Fibroblast of skin of back (primary cell): ENCODE results near the gene RAVER2.

Source experiments
- DNase-seq: peaks from one replicate; pipeline ENCODE4 v3.0.0-alpha.2; 2013

The RAVER2 gene

GRCh38 chr1:64847666-64848065 lies 102.8 kb downstream of the RAVER2 start:
- no peak for DNase-seq

GRCh38 chr1:64848136-64848535 lies 103.3 kb downstream of the RAVER2 start:
- DNase-seq = no peak

GRCh38 chr1:64848803-64849202 lies 103.9 kb downstream of the RAVER2 start:
- no peak for DNase-seq

- no peak for DNase-seq
Measured at GRCh38 chr1:64849942-64850341, 105.1 kb downstream of the RAVER2 start.

GRCh38 chr1:64850846-64851245 lies 106.0 kb downstream of the RAVER2 start:
- DNase-seq = no peak

GRCh38 chr1:64851664-64852063 lies 106.8 kb downstream of the RAVER2 start:
- DNase-seq = no peak

GRCh38 chr1:64854674-64855073 lies 109.8 kb downstream of the RAVER2 start:
- DNase-seq = no peak

- DNase-seq = no peak
Measured at GRCh38 chr1:64855557-64855956, 110.7 kb downstream of the RAVER2 start.

GRCh38 chr1:64856553-64856952 lies 111.7 kb downstream of the RAVER2 start:
- no peak for DNase-seq

- no peak for DNase-seq
Measured at GRCh38 chr1:64857347-64857746, 112.5 kb downstream of the RAVER2 start.

- DNase-seq = no peak
Measured at GRCh38 chr1:64861611-64862010, 116.7 kb downstream of the RAVER2 start.

- no peak for DNase-seq
Measured at GRCh38 chr1:64864018-64864940, 119.4 kb downstream of the RAVER2 start.

GRCh38 chr1:64865105-64865757 lies 120.4 kb downstream of the RAVER2 start:
- DNase-seq = no peak

GRCh38 chr1:64866689-64867088 lies 121.8 kb downstream of the RAVER2 start:
- no peak for DNase-seq

GRCh38 chr1:64867266-64867665 lies 122.4 kb downstream of the RAVER2 start:
- no peak for DNase-seq

GRCh38 chr1:64871256-64871655 lies 126.4 kb downstream of the RAVER2 start:
- no peak for DNase-seq

- DNase-seq = no peak
Measured at GRCh38 chr1:64872067-64872466, 127.2 kb downstream of the RAVER2 start.

- no peak for DNase-seq
Measured at GRCh38 chr1:64873576-64873975, 128.7 kb downstream of the RAVER2 start.

- DNase-seq = no peak
Measured at GRCh38 chr1:64874666-64875065, 129.8 kb downstream of the RAVER2 start.

GRCh38 chr1:64875101-64875500 lies 130.2 kb downstream of the RAVER2 start:
- no peak for DNase-seq

GRCh38 chr1:64875606-64876005 lies 130.7 kb downstream of the RAVER2 start:
- no peak for DNase-seq

- no peak for DNase-seq
Measured at GRCh38 chr1:64877151-64877550, 132.3 kb downstream of the RAVER2 start.

GRCh38 chr1:64877598-64877997 lies 132.7 kb downstream of the RAVER2 start:
- DNase-seq = no peak

GRCh38 chr1:64878090-64878489 lies 133.2 kb downstream of the RAVER2 start:
- no peak for DNase-seq
